Measurements from ENCODE around the gene SORBS1. TPM values are rescaled to one million over a fixed set of nuclear protein-coding genes. Genes with fewer than 3 reads are reported as not detected.

Gene SORBS1
- total RNA-seq, 2 experiments from 2014 or later, result 0.58 to 0.90 TPM

- Mint-ChIP-seq H3K9me3 (no peaks in the 10 kb centered on the region), H3K4me3 (no peak overlapping the region), H3K4me1 (peaks cover 19% of the 10 kb centered on the region), H3K36me3 (ENCODE audit: low read depth) (no peaks in the 10 kb centered on the region), H3K27me3 (peaks cover 11% of the 10 kb centered on the region), H3K27ac (no peak overlapping the region)
- no peak for DNase-seq
- CTCF ChIA-PET, result no interaction called here
- POLR2A ChIA-PET, result no interaction called here
Observed at GRCh38 chr10:95305606-95306317, 255.4 kb downstream of the SORBS1 start.

DNA sequence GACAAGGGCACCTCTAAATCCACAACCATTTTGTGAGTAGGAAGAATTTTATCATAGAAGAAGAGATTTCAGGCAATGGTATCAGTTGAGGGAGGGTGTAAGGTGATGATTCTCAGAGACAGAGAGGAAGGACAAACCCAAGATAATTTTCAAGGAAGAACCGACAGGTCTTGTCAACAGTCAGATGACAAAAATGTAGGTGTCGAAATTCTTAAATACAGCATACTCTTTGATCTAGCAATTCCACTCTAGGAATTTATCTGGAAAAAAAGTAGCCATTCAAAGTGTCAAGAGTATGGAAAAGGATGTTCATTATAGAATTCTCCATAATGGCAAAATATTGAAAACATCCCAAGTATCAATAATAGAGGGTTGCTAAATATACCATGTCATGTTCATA lies 256.2 kb downstream of the SORBS1 start:
- no peak for DNase-seq
- H3K9me3 Mint-ChIP-seq, result no peaks in the 10 kb centered on the region
- H3K36me3 Mint-ChIP-seq (ENCODE audit: low read depth), result no peaks in the 10 kb centered on the region
- ChIA-PET CTCF (no interaction called here), POLR2A (interaction anchor here (1.4 kb wide), 1 partner anchor 10 kb away, joined by 3 read pairs; no protein-coding TSS in a partner anchor)
- no peak overlapping the region for H3K4me3 Mint-ChIP-seq
- peaks cover 5% of the 10 kb centered on the region for H3K27me3 Mint-ChIP-seq
- H3K4me1 Mint-ChIP-seq, result peaks cover 15% of the 10 kb centered on the region
- H3K27ac Mint-ChIP-seq, result no peak overlapping the region

DNA sequence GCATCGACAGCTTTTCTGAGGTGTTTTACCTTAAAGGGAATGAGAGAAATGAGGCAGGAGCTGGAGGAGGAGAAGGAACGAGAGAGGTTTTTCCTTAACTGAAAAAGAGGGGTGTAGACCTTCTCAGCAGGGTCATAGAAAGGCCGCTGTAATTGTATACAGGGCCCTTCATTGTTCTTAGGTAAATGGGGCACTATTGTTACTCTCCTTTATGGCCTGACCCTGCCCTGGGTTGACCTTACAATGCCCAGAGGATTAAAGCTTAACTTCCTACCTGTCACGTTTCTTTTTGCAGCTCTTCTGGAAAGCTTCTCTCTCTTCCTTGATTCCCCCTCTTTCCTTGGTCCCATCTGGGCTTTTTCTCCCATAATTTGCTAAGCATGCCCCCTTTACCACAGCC lies 256.7 kb downstream of the SORBS1 start:
- H3K4me1 Mint-ChIP-seq, result peaks cover 10% of the 10 kb centered on the region
- no peak for DNase-seq
- POLR2A ChIA-PET, result interaction anchor here (1.4 kb wide), 1 partner anchor 9 kb away, joined by 3 read pairs; no protein-coding TSS in a partner anchor
- CTCF ChIA-PET, result no interaction called here
- H3K9me3 Mint-ChIP-seq, result no peaks in the 10 kb centered on the region
- no peak overlapping the region for H3K27ac Mint-ChIP-seq
- H3K36me3 Mint-ChIP-seq (ENCODE audit: low read depth), result no peaks in the 10 kb centered on the region
- H3K27me3 Mint-ChIP-seq, result peaks cover 5% of the 10 kb centered on the region
- H3K4me3 Mint-ChIP-seq, result no peak overlapping the region

DNA sequence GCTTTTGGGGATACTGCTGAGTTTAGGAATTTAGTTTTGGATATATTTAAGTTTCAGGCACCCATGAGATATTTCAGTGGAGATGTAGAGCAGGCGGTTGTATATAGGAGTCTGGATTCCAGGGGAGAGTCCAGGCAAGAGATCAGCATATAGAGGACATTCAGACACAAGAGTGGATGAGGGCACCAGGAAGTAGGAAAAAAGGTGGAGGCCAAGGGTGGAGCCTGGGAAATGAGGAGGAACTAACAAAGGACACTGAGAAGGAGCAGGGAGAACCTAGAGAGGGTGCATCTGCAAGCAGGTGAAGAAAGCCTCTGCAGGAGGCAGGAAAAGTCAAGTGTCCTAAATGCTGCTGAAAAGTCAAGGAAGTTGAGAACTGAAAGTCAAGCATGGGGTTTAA lies 257.2 kb downstream of the SORBS1 start:
- Mint-ChIP-seq H3K4me3 (no peak overlapping the region), H3K27me3 (peaks cover 5% of the 10 kb centered on the region), H3K4me1 (peaks cover 7% of the 10 kb centered on the region), H3K9me3 (no peaks in the 10 kb centered on the region), H3K27ac (no peak overlapping the region), H3K36me3 (ENCODE audit: low read depth) (no peaks in the 10 kb centered on the region)
- DNase-seq, result no peak
- ChIA-PET POLR2A (interaction anchor here (1.4 kb wide), 1 partner anchor 9 kb away, joined by 3 read pairs; no protein-coding TSS in a partner anchor), CTCF (no interaction called here)

GRCh38 chr10:95303535-95303934 lies 257.6 kb downstream of the SORBS1 start:
- Mint-ChIP-seq H3K27me3 (peaks cover 5% of the 10 kb centered on the region), H3K36me3 (ENCODE audit: low read depth) (no peaks in the 10 kb centered on the region), H3K27ac (no peak overlapping the region), H3K4me1 (peaks cover 3% of the 10 kb centered on the region), H3K9me3 (no peaks in the 10 kb centered on the region), H3K4me3 (no peak overlapping the region)
- no peak for DNase-seq
- ChIA-PET POLR2A (interaction anchor here (1.4 kb wide), 1 partner anchor 8 kb away, joined by 3 read pairs; no protein-coding TSS in a partner anchor), CTCF (no interaction called here)

DNA sequence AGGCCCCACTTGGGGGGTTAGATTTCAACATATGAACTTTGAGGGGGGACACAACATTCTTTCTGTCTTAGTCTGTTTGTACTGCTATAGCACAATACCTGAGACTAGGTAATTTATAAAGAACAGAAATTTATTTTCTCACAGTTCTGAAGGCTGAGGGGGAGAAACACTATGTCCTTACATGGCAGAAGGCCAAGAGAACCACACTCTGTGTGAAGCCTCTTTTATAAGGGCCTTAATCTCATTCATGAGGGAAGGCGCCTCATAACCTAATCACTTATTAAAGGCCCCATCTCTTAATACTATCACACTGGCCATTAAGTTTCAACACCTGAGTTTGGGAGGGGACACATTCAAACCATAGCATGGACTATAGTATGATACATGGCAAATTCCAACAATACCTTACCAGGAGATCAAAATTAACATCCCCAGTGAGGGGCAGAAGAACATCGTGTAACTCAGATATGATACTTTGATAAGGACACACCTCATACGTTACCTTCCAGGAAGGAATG lies 261.1 kb downstream of the SORBS1 start:
- peaks cover 8% of the 10 kb centered on the region for H3K4me1 Mint-ChIP-seq
- H3K27me3 Mint-ChIP-seq, result no peaks in the 10 kb centered on the region
- ChIA-PET CTCF (no interaction called here), POLR2A (no interaction called here)
- no peaks in the 10 kb centered on the region for H3K36me3 Mint-ChIP-seq (ENCODE audit: low read depth)
- no peak overlapping the region for H3K27ac Mint-ChIP-seq
- no peak for DNase-seq
- no peaks in the 10 kb centered on the region for H3K9me3 Mint-ChIP-seq
- no peak overlapping the region for H3K4me3 Mint-ChIP-seq

- DNase-seq, result no peak
- Mint-ChIP-seq H3K27ac (no peak overlapping the region), H3K27me3 (peaks cover 9% of the 10 kb centered on the region), H3K4me3 (no peak overlapping the region), H3K36me3 (ENCODE audit: low read depth) (no peaks in the 10 kb centered on the region), H3K9me3 (no peaks in the 10 kb centered on the region), H3K4me1 (peaks cover 18% of the 10 kb centered on the region)
- CTCF ChIA-PET, result no interaction called here
- POLR2A ChIA-PET, result no interaction called here
Observed at GRCh38 chr10:95297402-95297801, 263.8 kb downstream of the SORBS1 start.

DNA sequence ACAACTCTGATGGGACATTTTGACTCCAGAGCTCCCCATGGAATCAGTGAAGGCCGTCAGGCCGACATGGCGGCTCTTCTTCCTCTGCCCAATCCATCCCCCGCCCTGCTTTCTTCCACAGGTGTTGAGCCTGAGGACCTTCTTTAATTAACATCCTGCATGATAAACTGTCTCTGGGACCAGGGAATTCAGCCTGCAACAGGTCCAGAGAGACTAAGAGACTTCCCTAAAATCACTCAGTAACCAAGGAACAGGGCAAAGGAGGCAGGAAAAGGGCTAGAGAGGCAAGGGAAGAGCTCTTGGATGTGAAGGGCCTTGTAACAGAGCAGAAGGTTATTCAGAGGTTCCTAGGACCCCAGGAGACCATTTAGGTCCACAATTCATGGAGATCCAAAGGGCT lies 264.4 kb downstream of the SORBS1 start:
- no peak overlapping the region for H3K4me3 Mint-ChIP-seq
- H3K9me3 Mint-ChIP-seq, result no peaks in the 10 kb centered on the region
- H3K36me3 Mint-ChIP-seq (ENCODE audit: low read depth), result no peaks in the 10 kb centered on the region
- ChIA-PET POLR2A (no interaction called here), CTCF (interaction anchor here (2.2 kb wide), 1 partner anchor 50 kb away, joined by 9 read pairs; no protein-coding TSS in a partner anchor)
- H3K27me3 Mint-ChIP-seq, result peaks cover 13% of the 10 kb centered on the region
- no peak for DNase-seq
- H3K27ac Mint-ChIP-seq, result no peak overlapping the region
- H3K4me1 Mint-ChIP-seq, result peaks cover 20% of the 10 kb centered on the region

GRCh38 chr10:95295031-95295755 lies 266.0 kb downstream of the SORBS1 start:
- Mint-ChIP-seq H3K4me3 (peak overlapping the region; percentile 67), H3K27me3 (peaks cover 20% of the 10 kb centered on the region), H3K4me1 (peaks cover 28% of the 10 kb centered on the region), H3K27ac (peak overlapping the region; percentile 80), H3K36me3 (ENCODE audit: low read depth) (no peaks in the 10 kb centered on the region), H3K9me3 (no peaks in the 10 kb centered on the region)
- CTCF ChIA-PET, result interaction anchor here (0.6 to 2.2 kb wide), 6 partner anchors 48 to 134 kb away, joined by 3 to 9 read pairs (median 4); no protein-coding TSS in a partner anchor
- peak; percentile 77 for DNase-seq
- POLR2A ChIA-PET, result interaction anchor here (0.9 to 2.4 kb wide), 5 partner anchors 9 to 68 kb away, joined by 3 to 8 read pairs (median 4); no protein-coding TSS in a partner anchor

- Mint-ChIP-seq H3K4me1 (peaks cover 37% of the 10 kb centered on the region), H3K36me3 (ENCODE audit: low read depth) (no peaks in the 10 kb centered on the region), H3K27ac (no peak overlapping the region), H3K4me3 (no peak overlapping the region), H3K27me3 (peaks cover 33% of the 10 kb centered on the region), H3K9me3 (no peaks in the 10 kb centered on the region)
- POLR2A ChIA-PET, result interaction anchor here (2.4 kb wide), 1 partner anchor 48 kb away, joined by 8 read pairs; no protein-coding TSS in a partner anchor
- DNase-seq, result no peak
- CTCF ChIA-PET, result interaction anchor here (0.7 to 0.9 kb wide), 2 partner anchors 8 to 67 kb away, joined by 3 to 4 read pairs; no protein-coding TSS in a partner anchor
Observed at GRCh38 chr10:95293631-95294030, 267.5 kb downstream of the SORBS1 start.

DNA sequence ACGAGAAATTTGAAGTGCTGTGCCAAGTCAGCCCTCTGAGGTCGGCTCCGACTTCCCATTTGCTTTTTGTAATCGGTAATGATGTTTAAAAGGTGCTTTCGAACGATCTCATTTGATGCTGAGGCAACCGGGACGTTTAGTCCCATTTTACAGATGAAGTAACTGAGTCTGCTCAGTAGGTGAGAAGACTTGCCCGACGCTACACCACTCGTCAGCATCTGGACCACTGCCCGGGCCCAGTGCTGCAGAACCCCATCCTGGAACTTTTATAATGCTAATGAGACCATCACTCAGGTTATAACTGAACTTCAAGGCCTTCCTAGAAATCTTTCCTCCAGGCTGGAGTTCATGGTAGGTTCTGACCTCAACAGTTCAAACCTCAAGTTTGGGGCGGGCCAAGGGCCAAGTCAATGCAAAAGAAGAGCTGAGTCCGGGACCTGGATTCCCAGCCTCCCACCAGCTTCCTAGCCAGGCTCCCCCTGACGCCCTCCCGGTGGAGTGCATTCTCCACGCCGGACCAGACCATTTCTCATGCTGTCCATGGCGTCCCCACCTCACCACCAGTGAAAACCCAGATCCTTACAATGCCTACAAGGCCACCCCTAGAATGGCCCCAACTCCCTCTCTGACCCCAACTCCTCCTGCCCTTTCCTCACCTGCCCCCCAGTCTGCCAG lies 269.7 kb downstream of the SORBS1 start:
- POLR2A ChIA-PET, result no interaction called here

GRCh38 chr10:95290461-95291364 lies 270.5 kb downstream of the SORBS1 start, which contains the start of gene PDLIM1:
TSS of gene PDLIM1 (minus strand) at chr10:95291003. CDS start at chr10:95290915, 88 bp downstream.
- ChIA-PET POLR2A (no interaction called here), CTCF (interaction anchor here (0.7 to 1.6 kb wide), 2 partner anchors 45 to 51 kb away, joined by 3 read pairs; no protein-coding TSS in a partner anchor)
- peak; percentile 64 for DNase-seq
- H3K27me3 Mint-ChIP-seq, result peaks cover 51% of the 10 kb centered on the region
- no peaks in the 10 kb centered on the region for H3K36me3 Mint-ChIP-seq (ENCODE audit: low read depth)
- H3K27ac Mint-ChIP-seq, result no peak within 1 kb of the TSS
- peak within 1 kb of the TSS; percentile 74 for H3K4me3 Mint-ChIP-seq
- H3K9me3 Mint-ChIP-seq, result no peaks in the 10 kb centered on the region
- H3K4me1 Mint-ChIP-seq, result peaks cover 38% of the 10 kb centered on the region

More for the DNA sequence above, 269.7 kb downstream of the SORBS1 start:
- H3K9me3 Mint-ChIP-seq, result no peaks in the 10 kb centered on the region
- CTCF ChIA-PET, result interaction anchor here (0.7 to 1.6 kb wide), 2 partner anchors 45 to 52 kb away, joined by 3 read pairs; no protein-coding TSS in a partner anchor
- no peak overlapping the region for H3K27ac Mint-ChIP-seq
- no peak for DNase-seq
- no peaks in the 10 kb centered on the region for H3K36me3 Mint-ChIP-seq (ENCODE audit: low read depth)
- peaks cover 40% of the 10 kb centered on the region for H3K4me1 Mint-ChIP-seq
- peaks cover 49% of the 10 kb centered on the region for H3K27me3 Mint-ChIP-seq
- peak overlapping the region; percentile 67 for H3K4me3 Mint-ChIP-seq

Data from activated CD4-positive, alpha-beta memory T cell treated with anti-CD3 and anti-CD28 coated beads, Interleukin-2, amount 10 ng/mL, durations not matched to agents 7 days and 5 days (primary cell).